CD4-positive, alpha-beta T cell treated with Interleukin-1 beta for 1 hour (primary cell): ENCODE results near the gene TTC6.

Experiments used
- DNase-seq, 2 donors: peaks; one replicate each; pipeline ENCODE4 v3.0.0-alpha.2; 2020 to 2022

TTC6 gene

DNA sequence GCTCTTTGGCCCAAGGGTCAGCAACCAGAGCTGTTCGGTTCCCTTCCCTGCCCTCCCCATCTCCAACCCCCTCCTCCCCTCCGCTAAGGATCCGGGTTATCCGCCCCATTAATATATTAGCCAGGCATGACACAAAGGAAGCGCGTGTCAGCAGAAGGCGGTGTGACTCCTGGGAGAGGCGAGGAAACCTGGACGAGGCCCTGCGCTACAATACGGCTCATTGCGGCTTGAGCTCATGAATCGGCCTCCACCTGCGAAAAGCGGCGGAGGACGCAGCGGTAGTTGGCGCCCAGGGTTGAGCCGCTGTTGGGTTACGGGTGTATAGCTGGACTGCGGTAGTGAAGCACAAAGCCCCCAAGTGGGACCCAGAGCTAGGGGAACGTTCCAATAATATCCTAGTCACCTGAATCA is 10.3 kb upstream of the TTC6 start:
- no peak for DNase-seq

GRCh38 chr14:37585971-37586796 is 9.2 kb upstream of the TTC6 start:
- no peak for DNase-seq

GRCh38 chr14:37586797-37587130 is 8.7 kb upstream of the TTC6 start:
- no peak for DNase-seq

DNA sequence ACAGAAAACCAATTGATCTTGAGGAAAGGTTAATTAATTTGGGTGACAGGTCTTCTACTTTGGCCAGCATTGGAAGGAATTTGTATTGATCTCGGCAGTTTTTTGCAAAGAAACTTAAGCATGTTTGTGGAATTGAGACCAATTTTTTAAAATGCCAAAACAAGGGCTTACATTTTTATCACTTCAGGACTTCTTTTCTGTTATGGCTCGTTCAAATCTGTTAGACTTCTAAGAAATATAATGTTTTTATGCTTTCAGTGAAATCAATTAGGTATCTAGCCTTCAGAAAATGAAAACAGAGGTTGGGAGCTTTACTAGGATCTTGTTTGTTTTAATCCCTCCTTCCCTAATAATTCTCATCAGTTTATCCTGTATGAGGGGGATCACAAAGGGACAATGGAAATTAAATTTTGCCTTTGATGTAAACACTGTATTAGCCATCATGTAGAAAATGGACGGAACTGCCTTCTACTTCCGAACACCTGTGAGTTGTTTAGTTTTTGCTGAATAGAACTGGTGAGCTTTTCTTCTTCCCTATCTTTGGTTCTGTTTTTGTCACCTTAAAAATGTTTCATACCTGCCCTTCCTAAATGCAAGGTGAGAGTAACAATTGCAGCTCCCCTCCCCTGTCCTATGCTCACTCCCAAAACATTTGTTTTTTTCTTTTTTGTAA is 8.2 kb upstream of the TTC6 start:
- DNase-seq: no peak

- no peak for DNase-seq
Observed at GRCh38 chr14:37587881-37588666, 7.4 kb upstream of the TTC6 start.

DNA sequence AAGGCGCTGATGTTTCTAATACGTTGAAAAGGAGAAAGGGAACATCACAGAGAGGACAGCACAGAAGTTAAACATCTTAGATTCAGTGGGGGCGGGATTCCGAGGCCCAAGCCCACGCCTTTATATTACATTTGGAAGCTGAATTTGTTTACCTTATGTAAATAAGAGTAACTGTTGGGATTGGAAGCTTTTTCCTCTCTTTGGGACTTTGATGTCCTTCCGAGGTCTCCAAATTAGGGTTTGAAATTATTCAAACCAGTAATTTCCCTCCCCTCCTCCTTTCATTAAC is 6.8 kb upstream of the TTC6 start:
- no peak for DNase-seq

DNA sequence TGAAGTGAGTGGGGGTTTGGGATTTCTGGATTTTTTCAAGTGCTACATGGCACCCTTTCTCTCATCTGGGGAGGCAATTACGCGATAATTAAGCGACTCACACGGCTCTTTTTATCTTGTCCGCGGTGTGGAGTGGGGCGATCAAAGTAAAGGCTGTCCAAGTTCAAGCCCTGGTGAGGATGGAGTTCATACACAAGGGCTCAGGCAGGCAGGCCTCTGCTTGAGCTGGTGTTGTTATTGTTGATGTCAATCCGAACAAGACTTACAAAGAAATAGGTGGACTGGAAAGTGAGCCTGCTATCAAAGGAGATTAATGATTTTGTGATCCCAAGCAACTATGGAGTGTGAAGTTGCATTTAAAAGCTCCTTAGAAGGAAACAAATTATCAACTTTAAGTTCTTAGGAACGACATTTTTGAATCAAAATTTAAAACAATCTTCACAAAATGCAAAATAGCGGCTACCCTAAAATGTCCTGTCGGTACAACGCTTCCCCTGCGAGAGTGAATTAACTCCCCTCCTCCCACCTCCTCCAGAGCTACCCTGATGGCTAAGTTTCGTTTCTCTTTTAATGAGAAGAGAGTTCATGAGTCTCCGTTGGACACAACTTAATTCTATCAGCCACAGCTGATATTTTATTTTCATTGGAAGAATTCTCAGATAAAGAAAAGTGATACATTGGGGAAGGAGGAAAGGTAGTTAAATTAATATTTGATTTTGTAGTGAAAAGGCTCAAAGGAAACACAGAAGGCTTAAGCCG is 6.3 kb upstream of the TTC6 start:
- DNase-seq: no peak

- no peak for DNase-seq
Observed at GRCh38 chr14:37589715-37590427, 5.6 kb upstream of the TTC6 start.

DNA sequence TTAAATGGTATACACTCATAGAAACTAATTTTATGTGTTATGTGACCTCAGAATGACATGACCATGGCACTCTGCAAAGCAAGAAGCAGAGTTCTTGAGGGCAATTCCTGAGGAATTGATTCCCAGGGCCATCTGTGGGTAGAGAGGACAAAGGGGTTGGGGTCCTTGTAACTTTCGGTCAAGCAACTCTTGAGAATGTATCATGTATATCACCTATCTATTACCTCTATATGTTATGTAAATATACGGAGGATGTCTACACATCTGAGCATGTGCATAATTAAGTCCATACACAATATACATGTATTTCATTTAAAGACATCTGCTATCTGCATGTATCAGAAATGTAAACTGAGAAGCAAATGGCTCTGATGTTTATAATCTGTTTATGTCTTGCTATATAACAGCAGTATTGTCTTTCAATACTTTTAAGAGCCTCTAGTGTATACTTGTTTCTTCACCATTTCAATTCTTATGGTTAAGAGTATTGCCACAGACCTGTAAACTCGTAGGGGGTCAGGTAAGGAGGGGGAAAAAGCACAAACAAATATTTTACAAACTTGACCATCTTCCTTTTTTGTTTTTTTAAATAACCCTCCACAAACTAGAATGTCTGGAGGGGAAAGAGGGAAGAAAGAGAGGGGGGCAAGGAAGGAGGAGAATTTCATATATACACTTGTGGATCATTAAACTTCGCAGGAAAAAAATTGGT is 4.8 kb upstream of the TTC6 start:
- no peak for DNase-seq

- DNase-seq: no peak
Observed at GRCh38 chr14:37591311-37591940, 4.0 kb upstream of the TTC6 start.

GRCh38 chr14:37591941-37592481 is 3.4 kb upstream of the TTC6 start:
- no peak for DNase-seq

GRCh38 chr14:37592482-37593408 is 2.7 kb upstream of the TTC6 start:
- DNase-seq: no peak

DNA sequence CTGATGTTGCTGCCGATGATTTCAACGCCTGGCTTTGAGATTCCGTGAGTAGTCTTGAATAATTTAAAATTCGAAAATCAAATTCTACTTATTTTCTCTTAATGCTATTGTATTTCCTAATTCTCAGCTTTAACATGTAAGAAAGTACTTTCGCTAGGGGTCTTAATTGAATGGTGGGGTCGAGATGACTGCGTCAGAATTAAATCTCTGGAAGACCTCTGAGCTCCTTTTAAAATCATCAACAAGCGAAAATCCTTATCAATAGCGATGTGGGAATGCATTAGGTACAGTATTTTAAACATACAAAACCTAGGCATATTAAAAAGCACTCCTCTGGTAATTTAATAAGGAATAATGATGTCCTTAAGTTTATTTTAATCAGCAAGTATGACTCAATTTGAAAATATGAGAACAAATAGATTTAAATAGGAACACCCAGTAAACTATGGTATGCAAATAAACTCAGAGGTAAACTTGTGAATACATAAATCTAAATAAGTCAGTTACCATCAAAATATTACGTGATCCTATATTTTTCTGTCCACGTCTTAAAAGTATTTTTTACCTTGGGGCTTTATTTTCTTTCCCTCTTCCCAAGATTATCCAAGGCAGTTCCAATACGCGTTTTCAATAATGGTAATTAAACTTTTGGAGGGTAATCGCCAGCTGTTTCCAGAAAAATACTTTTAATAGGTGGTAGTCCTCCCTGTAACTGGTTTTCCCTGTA is 1.8 kb upstream of the TTC6 start:
- no peak for DNase-seq

GRCh38 chr14:37594238-37594970 is 1.0 kb upstream of the TTC6 start:
- peak in 1 of 2 donors; percentile 8 for DNase-seq

- DNase-seq: peak; percentile 17 to 20
Observed at GRCh38 chr14:37595809-37596621, 586 bp downstream of the TTC6 start.

GRCh38 chr14:37596790-37597472 is 1.5 kb downstream of the TTC6 start:
- no peak for DNase-seq

GRCh38 chr14:37597538-37597913 is 2.1 kb downstream of the TTC6 start:
- no peak for DNase-seq
